Stimulated activated CD4-positive, alpha-beta T cell treated with anti-CD3 and anti-CD28 coated beads, Interleukin-4, amount 100 ng/mL, for 24 hours (primary cell): ENCODE measurements around the gene GJB6.
"Not testable (repeated sequence)": the region's sequence is repeated elsewhere in the genome, so short reads cannot be mapped to it uniquely, and the experiment has no call there.

ENCODE experiments used
- DNase-seq: peaks from one replicate; pipeline ENCODE4 v3.0.0-alpha.2; 2020

Gene GJB6

GRCh38 chr13:20231839-20232555, at the start of gene GJB6:
Gene GJB6, minus strand, starts transcription at chr13:20232319. Its CDS starts 8,839 bp downstream, at chr13:20223480.
- peak; percentile 25 for DNase-seq

- not testable (repeated sequence) for DNase-seq
Observed at GRCh38 chr13:20276901-20277300, 44.8 kb upstream of the GJB6 start.

DNA sequence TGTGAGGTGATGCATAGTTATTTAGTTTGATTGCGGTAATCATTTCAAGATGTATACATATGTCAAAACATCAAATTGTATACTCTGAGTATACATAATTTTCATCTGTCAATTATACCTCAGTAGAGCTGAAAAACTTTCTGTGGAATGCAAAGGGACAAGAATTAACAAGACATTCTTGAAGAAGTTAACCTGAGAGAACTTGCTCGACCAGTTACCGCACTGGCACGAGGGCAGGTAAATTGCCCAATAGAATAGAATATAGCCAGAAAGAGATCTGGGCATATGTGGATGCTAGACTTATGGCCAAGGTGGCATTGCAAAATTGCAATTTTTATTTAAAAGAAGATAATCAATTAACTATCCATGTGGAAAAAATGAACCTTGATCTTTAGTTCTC, 42.3 kb upstream of the GJB6 start:
- no peak for DNase-seq

DNA sequence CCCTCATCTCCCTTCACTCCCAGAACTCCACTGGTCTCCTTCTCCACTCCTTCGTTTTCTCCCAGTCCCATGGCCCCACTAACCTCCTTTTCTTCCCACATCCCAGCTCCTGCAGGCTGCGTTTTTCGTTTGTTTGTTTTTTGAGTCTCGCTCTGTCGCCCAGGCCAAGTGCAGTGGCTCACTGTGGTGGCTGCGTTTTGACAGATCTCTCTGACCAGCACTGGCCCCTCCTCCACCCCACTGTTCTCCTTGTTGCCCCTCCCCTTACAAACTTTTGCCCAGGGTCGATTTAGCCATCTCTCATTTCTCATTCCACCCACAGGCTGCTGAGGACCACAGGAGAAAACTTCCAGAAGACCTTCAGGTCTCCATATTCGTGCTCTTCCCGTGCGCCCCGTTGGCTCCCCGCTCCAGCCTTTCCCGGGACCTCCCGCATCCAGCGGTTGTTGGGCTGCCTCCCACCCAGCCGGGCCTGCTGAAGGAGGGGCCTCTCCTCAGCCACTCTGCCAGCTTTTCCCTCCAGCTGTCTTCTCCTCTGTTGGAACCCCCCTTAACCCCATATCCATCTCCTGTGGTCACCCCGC, 40.6 kb upstream of the GJB6 start:
- DNase-seq: no peak

GRCh38 chr13:20272104-20272503, 40.0 kb upstream of the GJB6 start:
- no peak for DNase-seq

GRCh38 chr13:20271441-20271840, 39.3 kb upstream of the GJB6 start:
- DNase-seq: no peak

DNA sequence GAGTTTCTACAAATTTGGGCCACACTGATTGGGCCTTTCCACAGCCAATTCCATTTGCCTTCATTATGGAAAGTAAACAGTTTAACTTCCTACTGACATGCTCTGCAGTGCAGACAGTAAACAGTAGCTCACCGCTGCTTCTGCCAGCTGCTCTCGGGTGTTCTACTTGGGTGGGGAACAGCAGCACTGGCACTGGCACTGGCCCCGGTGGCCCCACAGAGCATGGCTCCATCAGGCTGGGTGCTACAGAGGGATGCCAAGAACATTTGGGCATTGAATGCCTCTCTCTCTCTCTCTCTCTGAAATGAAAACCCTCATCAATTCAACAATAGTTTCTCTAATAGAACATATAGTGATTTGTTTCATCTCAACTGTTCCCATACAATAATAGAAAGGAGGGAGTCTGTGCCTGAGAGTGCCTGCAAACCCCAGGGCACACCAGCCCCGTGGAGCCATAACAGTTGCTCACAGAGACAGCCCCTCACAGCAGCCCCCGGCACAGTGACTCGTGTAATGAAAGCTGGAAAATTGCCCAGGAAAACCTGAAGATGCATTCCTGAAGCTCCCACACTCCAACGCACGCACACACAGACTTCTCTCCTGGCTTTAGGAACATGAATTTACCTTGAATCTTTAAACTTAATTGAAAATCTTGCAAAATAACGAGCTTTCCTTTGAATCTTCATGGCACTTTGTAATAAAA, 38.2 kb upstream of the GJB6 start:
- DNase-seq: no peak

- DNase-seq: no peak
Observed at GRCh38 chr13:20264271-20265018, 32.3 kb upstream of the GJB6 start.

- no peak for DNase-seq
Observed at GRCh38 chr13:20263393-20264044, 31.4 kb upstream of the GJB6 start.

- no peak for DNase-seq
Observed at GRCh38 chr13:20258963-20259288, 26.8 kb upstream of the GJB6 start.

DNA sequence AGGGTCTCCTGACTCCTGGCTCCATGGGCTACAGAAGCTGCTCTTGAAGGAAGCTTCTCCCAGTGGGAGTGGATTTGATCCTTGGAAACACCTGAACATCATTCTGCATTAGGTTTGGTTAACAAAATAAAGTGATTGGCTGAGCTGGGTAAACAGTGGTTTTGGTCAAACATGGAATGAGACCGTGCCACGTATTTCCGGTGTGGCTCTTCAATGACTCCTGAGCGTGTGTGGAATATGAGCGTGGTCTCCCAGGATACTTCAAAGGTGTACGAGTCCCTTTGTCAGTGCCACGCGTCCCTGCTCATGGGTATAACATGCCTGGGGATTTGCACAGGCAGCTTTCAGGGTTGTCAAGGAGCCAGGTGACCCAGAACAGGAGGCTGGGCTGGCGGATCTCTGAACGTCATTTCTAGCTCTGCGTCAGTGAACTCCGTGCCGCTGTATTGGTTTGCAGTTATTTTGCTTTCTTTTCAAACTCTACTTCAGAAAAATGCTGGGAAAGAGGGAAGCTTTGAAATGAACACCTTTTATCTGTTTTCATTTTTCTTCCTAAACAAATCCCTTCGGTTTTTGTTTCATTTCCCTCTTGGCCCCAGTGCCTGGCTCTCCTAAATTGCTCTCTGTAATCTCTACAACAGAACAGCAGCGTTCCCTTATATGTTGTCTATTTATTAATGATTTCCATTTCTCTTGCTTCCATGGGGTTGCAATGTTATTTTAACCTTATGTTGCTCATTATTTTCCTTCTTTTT, 26.3 kb upstream of the GJB6 start:
- DNase-seq: no peak

DNA sequence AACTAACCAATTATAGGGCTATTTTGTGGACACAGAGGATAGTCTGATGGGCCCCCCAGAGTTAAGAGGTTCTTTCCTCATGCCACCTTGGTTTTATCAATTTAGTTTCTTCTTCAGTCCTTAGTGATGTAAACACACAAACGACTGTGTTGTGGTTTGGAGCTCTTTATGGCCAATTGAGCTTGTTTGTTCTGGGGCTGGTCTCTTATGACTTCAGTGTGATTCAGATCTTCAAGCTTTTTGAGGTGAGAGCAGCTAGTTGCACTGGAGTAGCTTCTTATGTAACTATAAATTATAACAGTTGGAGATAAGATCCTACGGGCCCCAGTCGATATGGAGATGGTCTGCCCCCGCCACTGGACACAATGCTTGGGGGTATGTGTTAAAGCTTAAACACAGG, 22.0 kb upstream of the GJB6 start:
- no peak for DNase-seq

- no peak for DNase-seq
Observed at GRCh38 chr13:20249913-20250312, 17.8 kb upstream of the GJB6 start.

DNA sequence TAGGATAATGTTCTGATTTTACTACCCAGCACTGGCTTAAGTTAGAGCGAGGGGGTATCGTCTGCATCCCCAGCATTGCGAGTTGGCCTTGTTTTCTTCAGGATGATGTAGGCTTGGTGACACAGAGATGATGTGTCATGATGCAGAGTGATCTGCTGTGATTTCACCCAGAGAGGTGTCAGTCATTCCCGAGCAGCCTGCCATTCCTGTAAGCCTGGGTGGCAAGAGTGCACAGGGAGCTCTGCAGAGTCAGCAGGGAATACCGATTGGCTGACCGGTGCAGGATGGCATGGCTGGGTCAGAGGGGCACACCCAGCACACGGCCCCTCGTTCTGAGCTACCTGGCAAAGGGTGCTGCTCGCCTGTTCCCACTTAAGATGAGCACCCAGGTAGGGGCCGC, 15.8 kb upstream of the GJB6 start:
- no peak for DNase-seq

GRCh38 chr13:20247403-20247802, 15.3 kb upstream of the GJB6 start:
- DNase-seq: no peak

DNA sequence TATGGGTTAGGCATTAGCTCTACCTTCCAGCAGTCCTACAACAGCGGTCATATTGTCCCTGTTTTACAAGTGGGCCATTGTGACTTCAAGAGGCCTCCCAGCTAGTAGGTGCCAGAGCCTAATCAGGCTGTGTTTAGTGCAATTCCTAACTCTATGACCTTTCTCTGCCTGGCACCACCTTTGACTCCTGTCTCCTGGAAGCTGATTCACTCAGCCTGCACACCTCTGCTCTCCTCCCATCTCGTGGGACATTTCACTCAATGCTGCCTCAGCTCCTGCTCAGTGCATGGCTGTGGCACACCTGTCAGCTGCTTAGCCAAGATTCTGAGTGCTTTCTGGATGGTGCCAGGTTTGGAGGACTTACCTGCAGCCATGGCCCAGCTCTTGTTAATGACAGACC, 9.5 kb upstream of the GJB6 start:
- DNase-seq: no peak

- no peak for DNase-seq
Observed at GRCh38 chr13:20239748-20240147, 7.6 kb upstream of the GJB6 start.

GRCh38 chr13:20232556-20233277, 598 bp upstream of the GJB6 start:
- DNase-seq: no peak

- DNase-seq: peak; percentile 8
Observed at GRCh38 chr13:20230913-20231838, 943 bp downstream of the GJB6 start.

DNA sequence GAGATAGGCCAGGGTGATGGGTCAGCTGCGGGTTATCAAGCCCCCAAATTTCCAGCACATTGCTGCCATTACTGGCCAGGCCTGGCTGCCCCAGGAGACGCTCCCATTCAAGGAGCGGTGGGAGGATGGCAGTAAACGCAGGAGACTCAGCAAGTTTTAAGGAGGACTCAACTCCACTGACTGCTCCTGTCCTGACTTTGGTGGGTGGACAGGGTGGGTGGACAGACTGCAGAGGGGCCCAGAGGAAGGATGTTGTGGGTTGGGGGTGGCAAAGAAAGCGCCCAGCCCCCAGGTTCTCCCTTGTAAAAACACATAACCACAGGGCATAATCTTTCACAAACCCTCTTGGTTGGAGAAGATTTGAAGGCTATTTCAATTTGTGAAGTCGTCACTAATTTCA, 4.4 kb downstream of the GJB6 start:
- DNase-seq: no peak

DNA sequence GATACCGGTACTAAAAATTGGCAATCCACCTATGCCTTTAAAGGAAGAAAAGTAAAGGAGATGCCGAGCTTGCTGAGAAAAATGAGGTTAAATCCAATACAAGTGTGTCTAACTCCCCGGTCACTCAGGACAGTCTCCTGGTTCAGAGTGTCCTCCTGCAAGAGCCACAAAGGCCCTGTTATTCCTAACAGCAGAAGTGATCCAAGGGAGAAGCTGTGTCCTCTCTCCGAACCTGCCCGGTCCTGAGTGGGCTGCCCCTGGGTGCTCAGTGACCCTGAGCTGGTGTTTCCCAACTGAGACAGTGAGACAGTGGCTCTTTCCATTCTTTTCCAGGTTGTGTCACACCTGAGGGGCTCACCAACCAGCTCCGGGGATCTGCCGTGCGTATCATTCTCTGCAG, 4.8 kb downstream of the GJB6 start:
- no peak for DNase-seq
